ENCODE data around the gene HS3ST3B1.

DNA sequence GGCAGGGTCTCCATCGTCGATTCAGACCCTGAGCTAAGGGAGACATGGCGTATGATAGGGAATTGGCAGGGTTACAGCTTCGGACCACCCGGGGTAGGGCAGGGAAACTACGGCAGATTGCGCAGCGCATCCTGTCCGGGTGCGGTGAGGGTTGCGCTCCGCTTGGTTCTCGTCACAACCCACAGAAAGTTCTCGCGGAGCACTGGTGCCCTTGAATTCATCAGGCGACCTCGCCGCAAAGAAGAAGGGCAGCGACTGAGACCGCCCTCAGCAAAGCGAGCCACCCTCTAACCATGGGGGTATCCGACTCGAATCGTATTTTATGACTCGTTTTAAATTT is 1.2 kb downstream of the HS3ST3B1 start:
- TF ChIP-seq, protein P1, sequence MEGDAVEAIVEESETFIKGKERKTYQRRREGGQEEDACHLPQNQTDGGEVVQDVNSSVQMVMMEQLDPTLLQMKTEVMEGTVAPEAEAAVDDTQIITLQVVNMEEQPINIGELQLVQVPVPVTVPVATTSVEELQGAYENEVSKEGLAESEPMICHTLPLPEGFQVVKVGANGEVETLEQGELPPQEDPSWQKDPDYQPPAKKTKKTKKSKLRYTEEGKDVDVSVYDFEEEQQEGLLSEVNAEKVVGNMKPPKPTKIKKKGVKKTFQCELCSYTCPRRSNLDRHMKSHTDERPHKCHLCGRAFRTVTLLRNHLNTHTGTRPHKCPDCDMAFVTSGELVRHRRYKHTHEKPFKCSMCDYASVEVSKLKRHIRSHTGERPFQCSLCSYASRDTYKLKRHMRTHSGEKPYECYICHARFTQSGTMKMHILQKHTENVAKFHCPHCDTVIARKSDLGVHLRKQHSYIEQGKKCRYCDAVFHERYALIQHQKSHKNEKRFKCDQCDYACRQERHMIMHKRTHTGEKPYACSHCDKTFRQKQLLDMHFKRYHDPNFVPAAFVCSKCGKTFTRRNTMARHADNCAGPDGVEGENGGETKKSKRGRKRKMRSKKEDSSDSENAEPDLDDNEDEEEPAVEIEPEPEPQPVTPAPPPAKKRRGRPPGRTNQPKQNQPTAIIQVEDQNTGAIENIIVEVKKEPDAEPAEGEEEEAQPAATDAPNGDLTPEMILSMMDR (conservative IDR thresholded peaks at IDR 0.05; ENCODE audit: low read depth in 2 of 2), result no peak
- TF ChIP-seq, protein P2, sequence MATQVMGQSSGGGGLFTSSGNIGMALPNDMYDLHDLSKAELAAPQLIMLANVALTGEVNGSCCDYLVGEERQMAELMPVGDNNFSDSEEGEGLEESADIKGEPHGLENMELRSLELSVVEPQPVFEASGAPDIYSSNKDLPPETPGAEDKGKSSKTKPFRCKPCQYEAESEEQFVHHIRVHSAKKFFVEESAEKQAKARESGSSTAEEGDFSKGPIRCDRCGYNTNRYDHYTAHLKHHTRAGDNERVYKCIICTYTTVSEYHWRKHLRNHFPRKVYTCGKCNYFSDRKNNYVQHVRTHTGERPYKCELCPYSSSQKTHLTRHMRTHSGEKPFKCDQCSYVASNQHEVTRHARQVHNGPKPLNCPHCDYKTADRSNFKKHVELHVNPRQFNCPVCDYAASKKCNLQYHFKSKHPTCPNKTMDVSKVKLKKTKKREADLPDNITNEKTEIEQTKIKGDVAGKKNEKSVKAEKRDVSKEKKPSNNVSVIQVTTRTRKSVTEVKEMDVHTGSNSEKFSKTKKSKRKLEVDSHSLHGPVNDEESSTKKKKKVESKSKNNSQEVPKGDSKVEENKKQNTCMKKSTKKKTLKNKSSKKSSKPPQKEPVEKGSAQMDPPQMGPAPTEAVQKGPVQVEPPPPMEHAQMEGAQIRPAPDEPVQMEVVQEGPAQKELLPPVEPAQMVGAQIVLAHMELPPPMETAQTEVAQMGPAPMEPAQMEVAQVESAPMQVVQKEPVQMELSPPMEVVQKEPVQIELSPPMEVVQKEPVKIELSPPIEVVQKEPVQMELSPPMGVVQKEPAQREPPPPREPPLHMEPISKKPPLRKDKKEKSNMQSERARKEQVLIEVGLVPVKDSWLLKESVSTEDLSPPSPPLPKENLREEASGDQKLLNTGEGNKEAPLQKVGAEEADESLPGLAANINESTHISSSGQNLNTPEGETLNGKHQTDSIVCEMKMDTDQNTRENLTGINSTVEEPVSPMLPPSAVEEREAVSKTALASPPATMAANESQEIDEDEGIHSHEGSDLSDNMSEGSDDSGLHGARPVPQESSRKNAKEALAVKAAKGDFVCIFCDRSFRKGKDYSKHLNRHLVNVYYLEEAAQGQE (IDR thresholded peaks at IDR 0.05; ENCODE audit: unreplicated experiment), result no peak
- TF ChIP-seq JUNB (IDR thresholded peaks at IDR 0.05; ENCODE audit: unreplicated experiment) (no peak), EZH2phosphoT487 (IDR thresholded peaks at IDR 0.05; ENCODE audit: unreplicated experiment) (no peak), POLR2AphosphoS5 (IDR thresholded peaks at IDR 0.05; ENCODE audit: low read depth) (no peak), EZH2 (IDR thresholded peaks at IDR 0.05; ENCODE audit: low read depth, unreplicated experiment) (peak; percentile 39), ZNF331 (CRISPR knock-in tag; IDR thresholded peaks at IDR 0.05; ENCODE audit: low read depth) (no peak), CREB1 (CRISPR knock-in tag; IDR thresholded peaks at IDR 0.05; ENCODE audit: low read depth) (no peak), ZNF114 (CRISPR knock-in tag; IDR thresholded peaks at IDR 0.05) (no peak), NANOG (IDR thresholded peaks at IDR 0.05; ENCODE audit: borderline replicate concordance) (no peak)
